ENCODE data around the gene MEX3B.

GRCh38 chr15:82056958-82057823 lies 11.4 kb upstream of the MEX3B start:
- TF ChIP-seq CTCF (IDR thresholded peaks at IDR 0.05 in 2 of 3, conservative IDR thresholded peaks at IDR 0.05 in 1 of 3; ENCODE audit: insufficient read depth in 2 of 3, low read depth in 1 of 3, low read length in 3 of 3) = no peak
- TF ChIP-seq MAX (CRISPR knock-in tag; IDR thresholded peaks at IDR 0.05) = no peak
- no peak for TF ChIP-seq CHD2 (IDR thresholded peaks at IDR 0.05; ENCODE audit: low read depth, low read length)
- TF ChIP-seq PATZ1 (CRISPR knock-in tag; IDR thresholded peaks at IDR 0.05; ENCODE audit: borderline replicate concordance) = no peak
- TF ChIP-seq EHMT2 (IDR thresholded peaks at IDR 0.05) = no peak
- no peak for TF ChIP-seq ETS1 (conservative IDR thresholded peaks at IDR 0.05; ENCODE audit: control insufficient read depth, low read depth, low read length)
